Hepatocyte (in vitro differentiated cells): ENCODE data around the gene OSBPL10.

Experiments
- EZH2 ChIP-seq: fragments of 200-600 bp; sonication (generic); IDR thresholded peaks from 2 replicates; pipeline ENCODE4 v1.6.1; 2016; ENCODE audit warnings: antibody characterized with exemption, mild to moderate bottlenecking, borderline replicate concordance
- TF ChIP-seq, protein P1 (sequence below): fragments of 200-600 bp; sonication (generic); IDR thresholded peaks from 2 replicates; pipeline ENCODE4 v1.5.1; 2016; ENCODE audit warnings: antibody characterized with exemption, mild to moderate bottlenecking; ENCODE audit not compliant: poor library complexity

DNA sequence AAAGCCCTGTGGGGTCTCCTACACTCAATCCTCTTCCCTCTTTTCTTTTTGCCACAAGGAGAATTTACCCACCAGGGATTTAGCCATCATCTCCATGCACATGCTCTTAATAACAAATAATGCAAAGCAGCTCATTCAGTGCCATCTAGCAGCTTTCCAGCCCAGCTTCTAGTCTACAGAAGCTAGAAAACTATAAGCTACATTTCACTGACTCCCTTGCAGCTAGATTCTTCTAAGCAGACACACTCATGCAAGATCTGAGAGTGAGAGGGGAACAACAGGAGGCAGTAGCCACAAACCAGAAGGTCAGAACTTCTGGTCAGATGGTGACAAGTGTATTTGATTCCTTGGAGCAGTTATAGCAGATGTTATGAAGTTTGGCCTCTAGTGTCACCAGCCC is 25.5 kb downstream of the OSBPL10 start:
- TF ChIP-seq, protein P1, sequence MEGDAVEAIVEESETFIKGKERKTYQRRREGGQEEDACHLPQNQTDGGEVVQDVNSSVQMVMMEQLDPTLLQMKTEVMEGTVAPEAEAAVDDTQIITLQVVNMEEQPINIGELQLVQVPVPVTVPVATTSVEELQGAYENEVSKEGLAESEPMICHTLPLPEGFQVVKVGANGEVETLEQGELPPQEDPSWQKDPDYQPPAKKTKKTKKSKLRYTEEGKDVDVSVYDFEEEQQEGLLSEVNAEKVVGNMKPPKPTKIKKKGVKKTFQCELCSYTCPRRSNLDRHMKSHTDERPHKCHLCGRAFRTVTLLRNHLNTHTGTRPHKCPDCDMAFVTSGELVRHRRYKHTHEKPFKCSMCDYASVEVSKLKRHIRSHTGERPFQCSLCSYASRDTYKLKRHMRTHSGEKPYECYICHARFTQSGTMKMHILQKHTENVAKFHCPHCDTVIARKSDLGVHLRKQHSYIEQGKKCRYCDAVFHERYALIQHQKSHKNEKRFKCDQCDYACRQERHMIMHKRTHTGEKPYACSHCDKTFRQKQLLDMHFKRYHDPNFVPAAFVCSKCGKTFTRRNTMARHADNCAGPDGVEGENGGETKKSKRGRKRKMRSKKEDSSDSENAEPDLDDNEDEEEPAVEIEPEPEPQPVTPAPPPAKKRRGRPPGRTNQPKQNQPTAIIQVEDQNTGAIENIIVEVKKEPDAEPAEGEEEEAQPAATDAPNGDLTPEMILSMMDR = no peak
- TF ChIP-seq EZH2 = no peak
